Ovary (tissue), 3 donors: ENCODE measurements around the gene TUFT1.

ENCODE experiments used
- CTCF ChIP-seq, 3 donors: fragments of 450-650 bp in 2 of 3; fragments of 200-600 bp in 1 of 3; IDR thresholded peaks; one replicate each; pipeline versions ENCODE4 v1.5.1 to v1.8.0; 2016 to 2022; ENCODE audit warnings: antibody characterized with exemption in 3 of 3, mild to moderate bottlenecking in 1 of 3
- EP300 ChIP-seq: sonication (generic); formaldehyde crosslinking; IDR thresholded peaks from one replicate; pipeline ENCODE4 v1.6.1; 2017; ENCODE audit warnings: antibody characterized with exemption
- donor health status: DM: no; HTN: no; CAD: no.

DNA sequence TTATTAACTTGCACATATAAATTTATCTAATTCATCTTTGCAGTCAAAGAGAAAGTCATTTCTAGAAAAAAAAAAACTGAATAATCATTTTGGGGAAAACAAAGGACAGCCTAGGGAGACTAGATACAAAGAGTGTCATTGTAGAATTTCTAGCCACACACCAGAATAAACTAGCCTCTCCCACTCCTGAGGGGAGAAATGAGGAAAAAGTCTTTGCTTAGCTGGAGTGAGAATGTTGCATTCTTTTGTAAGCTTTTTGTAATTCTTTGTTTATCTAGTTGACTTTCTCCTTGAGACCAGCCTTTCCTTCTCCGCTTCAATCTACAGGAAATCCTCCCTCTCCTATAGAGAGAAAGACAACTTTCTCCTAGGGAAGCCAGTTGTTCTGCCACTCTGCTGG lies 44.8 kb upstream of the TUFT1 start:
- TF ChIP-seq CTCF (IDR thresholded peaks at IDR 0.05) (no peak), EP300 (no peak)
